ENCODE results near the gene MAGI2. TPM values are rescaled to one million over a fixed set of nuclear protein-coding genes. Genes with fewer than 3 reads are reported as not detected.

MAGI2 gene
- polyA plus RNA-seq, 5 donors: 5.3 to 7.8 (median 6.6) TPM

GRCh38 chr7:78953090-78953489, 500.4 kb downstream of the MAGI2 start:
- DNase-seq: no peak

- DNase-seq: no peak
Observed at GRCh38 chr7:78939669-78940068, 513.8 kb downstream of the MAGI2 start.

DNA sequence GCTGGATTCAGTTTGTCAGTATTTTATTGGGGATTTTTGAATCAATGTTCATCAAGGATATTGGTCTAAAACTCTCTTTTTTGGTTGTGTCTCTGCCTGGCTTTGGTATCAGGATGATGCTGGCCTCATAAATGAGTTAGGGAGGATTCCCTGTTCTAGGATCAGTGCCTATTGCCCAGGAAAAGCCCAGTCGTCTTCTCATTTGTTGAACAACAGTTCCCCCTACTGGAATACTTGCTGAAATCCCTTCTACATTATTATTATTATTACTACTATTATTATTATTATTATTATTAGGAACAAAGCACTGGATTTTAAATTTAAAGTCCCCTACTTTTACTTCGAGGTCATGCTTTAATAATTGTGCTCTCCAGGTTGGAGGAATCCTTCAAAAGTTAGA, 528.9 kb downstream of the MAGI2 start:
- no peak for DNase-seq

GRCh38 chr7:78912781-78913180, 540.7 kb downstream of the MAGI2 start:
- DNase-seq: no peak

- no peak for DNase-seq
Observed at GRCh38 chr7:78906735-78907134, 546.7 kb downstream of the MAGI2 start.

DNA sequence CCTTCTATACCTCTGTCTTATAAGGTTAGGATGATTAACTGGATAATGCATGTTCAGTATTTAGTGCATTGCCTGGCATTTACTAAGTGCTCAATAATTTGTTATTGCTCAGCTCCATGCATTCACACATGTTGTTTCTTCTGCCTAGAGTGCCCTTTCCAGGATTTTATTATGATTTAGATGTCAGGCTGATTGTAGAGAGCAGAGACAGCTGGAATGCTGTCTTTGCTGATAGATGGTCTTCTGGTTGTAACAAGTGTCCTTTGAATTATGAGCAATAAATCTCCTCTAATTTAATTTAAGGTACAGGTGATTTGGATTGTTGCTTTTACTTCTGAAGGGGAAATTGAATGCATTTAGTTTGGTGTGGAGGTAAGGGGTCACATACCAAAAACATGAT, 548.0 kb downstream of the MAGI2 start:
- DNase-seq: no peak

DNA sequence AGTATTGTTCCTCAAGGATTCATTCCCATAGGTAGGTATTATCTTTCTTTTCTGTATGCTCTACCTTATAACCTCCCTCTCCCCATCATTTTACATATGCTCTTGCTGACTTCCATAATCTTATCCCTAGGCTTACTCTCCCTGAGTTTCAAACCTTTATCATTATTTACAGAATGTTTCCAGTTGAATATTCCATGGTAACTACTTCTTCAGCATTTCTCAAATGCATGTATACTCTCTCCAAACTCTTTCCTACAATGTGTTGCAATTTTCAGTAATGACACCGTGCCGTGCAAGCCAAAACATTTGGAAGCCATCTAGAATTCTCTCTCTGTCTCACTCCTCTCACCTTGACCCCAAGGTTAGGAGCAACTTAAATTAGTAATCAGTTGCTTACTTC, 548.5 kb downstream of the MAGI2 start:
- no peak for DNase-seq

GRCh38 chr7:78901566-78901965, 551.9 kb downstream of the MAGI2 start:
- no peak for DNase-seq

- no peak for DNase-seq
Observed at GRCh38 chr7:78900806-78901205, 552.7 kb downstream of the MAGI2 start.

DNA sequence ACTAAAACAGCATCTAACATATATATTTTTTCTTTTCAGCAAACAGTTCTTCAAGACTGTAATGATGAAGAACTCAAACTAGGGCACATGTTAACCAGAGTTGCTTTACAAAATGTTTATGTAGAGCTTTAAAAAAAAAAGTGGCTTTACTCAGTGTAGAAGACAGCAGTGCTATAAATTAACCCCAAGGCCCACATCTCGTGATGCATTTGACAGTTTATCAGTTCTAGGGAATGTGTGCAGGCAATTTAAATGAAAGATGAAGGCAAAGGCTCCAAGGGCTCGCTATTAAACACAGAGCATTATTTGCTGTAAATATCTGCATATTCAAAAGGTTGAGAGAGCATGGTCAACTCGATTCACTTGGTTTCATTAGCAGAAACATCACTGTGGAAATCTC, 558.1 kb downstream of the MAGI2 start:
- DNase-seq: no peak

DNA sequence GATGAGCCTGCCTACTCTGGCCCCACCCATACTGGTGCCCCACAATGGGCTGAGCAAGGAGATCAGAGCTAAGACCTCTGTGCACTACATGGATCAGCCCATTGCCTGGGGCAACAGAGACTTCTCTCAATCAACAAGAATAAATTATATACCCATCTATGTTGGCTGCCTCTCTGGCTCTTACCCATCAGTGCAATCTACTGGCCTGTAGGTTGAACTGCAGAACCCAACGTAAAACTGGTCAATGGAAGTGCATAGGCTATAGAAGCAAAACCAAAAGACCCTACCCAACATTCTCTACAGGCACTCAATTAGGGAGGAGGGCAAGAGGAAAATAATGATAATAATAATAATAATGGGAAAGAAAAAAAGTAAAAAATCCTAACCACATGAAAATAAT, 574.3 kb downstream of the MAGI2 start:
- DNase-seq: no peak

DNA sequence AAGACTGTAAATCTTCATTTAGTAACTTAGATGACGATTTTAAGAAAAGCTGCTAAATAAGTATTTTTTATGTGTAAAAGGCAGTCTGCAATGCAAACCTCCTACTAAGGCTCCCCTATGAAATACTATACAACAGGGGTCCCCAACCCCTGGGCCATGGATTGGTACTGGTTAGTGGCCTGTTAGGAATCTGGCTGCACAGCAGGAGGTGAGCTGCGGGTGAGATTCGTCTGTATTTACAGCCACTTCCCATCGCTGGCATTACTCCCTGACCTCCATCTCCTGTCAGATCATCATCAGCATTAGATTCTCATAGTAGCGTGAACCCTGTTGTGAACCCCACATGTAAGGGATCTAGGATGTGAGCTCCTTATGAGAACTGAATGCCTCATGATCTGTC, 580.4 kb downstream of the MAGI2 start:
- DNase-seq: no peak

GRCh38 chr7:78864339-78864738, 589.1 kb downstream of the MAGI2 start:
- no peak for DNase-seq

DNA sequence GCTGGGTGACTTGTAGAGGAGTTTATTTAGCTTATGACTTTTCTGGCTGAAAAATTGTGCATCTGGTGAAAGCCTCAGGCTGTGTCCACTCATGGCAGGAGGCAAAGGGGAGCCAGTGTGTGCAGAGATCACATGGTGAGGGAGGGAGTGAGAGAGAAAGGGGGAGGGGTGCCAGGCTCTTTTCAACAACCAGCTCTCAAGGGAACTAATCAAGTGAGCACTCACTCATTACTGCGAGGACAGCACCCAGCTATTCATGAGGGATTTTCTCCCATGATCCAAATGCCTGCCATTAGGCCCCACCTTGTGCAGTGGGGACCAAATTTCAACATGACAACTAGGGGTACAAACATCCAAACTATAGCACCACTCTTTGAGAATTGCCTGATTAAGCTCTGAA, 590.2 kb downstream of the MAGI2 start:
- DNase-seq: no peak

GRCh38 chr7:78862411-78862900, 591.0 kb downstream of the MAGI2 start:
- peak; percentile 11 for DNase-seq

GRCh38 chr7:78852951-78853350, 600.5 kb downstream of the MAGI2 start:
- DNase-seq: no peak

GRCh38 chr7:78850093-78850740, 603.2 kb downstream of the MAGI2 start:
- no peak for DNase-seq

DNA sequence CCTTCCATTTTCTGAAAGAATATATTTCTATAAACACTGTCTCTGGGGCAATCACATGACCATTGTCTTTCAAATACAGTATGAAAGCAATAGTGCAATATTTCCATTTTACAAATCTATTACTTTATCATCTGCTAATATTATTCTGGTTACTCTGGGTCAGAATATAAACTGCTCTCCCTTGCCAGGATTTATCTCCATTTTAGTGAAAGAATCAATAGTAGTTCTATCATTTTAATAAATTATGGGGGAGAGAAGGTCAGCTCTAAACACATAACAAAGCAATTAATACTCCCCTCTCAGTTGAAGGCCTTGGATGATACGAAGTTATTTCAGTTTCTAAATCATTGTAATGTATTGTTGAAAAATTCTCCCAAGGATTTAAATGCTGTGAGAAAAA, 608.3 kb downstream of the MAGI2 start:
- no peak for DNase-seq

DNA sequence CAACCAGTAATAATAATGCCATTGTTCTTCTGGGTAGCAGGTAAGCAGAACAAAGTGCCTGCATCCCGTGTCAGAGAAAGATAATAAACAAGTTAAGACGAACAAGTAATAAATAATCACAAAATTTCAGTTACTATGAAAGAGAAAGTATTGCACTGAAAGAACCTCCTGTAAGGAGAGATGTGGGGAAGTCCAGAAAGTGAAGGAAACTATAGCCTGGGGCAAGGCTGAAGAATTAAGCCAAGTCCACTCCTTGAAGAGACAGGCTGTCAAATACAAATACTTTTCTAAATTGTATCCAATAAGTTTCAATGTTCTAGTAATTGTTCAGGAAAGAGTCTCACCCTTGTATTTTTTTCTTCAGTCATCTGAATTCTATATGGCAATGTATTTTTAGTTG, 611.4 kb downstream of the MAGI2 start:
- DNase-seq: no peak

DNA sequence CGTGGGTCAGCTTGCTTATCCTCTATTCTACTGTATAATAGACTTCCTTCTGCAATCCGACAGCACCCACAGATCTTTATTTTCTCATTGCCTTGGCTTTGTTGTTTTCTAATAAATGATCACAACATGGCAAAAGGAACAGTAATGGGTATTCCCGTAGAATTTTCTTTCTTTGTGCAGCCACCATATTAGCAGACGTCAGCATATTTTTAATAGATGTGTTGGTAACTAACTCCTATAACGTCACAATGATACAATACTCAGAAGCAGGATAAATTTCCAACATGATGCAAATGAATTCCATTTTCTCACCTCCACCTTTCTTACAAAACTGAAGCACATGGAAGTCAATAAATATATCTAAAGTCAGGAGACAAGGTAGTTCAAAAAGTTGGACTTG, 617.6 kb downstream of the MAGI2 start:
- no peak for DNase-seq

DNA sequence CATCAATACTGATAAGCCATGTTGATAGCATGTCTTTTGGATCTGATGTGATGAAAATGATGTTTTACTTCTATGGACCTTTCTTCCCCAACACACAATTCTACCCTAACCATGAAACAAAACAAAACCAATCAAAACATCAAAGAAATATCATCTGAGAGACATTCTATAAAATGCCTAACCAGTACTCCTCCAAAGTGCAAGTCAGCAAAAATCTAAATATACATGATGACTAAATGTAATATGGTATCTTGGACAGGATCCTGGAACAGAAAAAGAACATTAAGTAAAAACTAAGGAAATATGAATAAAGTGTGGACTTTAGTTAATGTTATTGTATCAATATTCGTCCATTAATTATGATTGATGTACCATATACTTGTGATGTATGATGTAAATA, 625.1 kb downstream of the MAGI2 start:
- DNase-seq: no peak

- DNase-seq: no peak
Observed at GRCh38 chr7:78803501-78804127, 649.9 kb downstream of the MAGI2 start.

GRCh38 chr7:78794101-78794500, 659.4 kb downstream of the MAGI2 start:
- no peak for DNase-seq

- DNase-seq: no peak
Observed at GRCh38 chr7:78792624-78793023, 660.8 kb downstream of the MAGI2 start.
